BE2C (cell line): Measurements from ENCODE around the gene BCAR3.
A peak's percentile ranks its signal among the peaks of the same experiment; 100 is the strongest.

Experiments
- DNase-seq: peaks from one replicate; pipeline ENCODE4 v3.0.0-alpha.2; 2020
- H3K27me3 ChIP-seq: fragments of 250-450 bp; sonication (Bioruptor Pico); 2 replicates; pipeline ENCODE4 v1.5.1; 2020; ENCODE audit warnings: mild to moderate bottlenecking
- H3K36me3 ChIP-seq: fragments of 250-450 bp; sonication (Bioruptor Pico); 2 replicates; pipeline ENCODE4 v1.5.1; 2020; ENCODE audit warnings: mild to moderate bottlenecking
- H3K4me1 ChIP-seq: fragments of 250-450 bp; sonication (Bioruptor Pico); 2 replicates; pipeline ENCODE4 v1.5.1; 2020
- H3K4me3 ChIP-seq: 2 replicates; pipeline ENCODE4 v1.5.1; 2011; ENCODE audit warnings: low read depth, low read length
- H3K9me3 ChIP-seq: fragments of 250-450 bp; sonication (Bioruptor Pico); 2 replicates; pipeline ENCODE4 v1.5.1; 2020
- CTCF ChIP-seq: IDR thresholded peaks from 2 replicates; pipeline ENCODE4 v1.5.1; 2012; ENCODE audit warnings: mild to moderate bottlenecking, low read depth, low read length

The BCAR3 gene

DNA sequence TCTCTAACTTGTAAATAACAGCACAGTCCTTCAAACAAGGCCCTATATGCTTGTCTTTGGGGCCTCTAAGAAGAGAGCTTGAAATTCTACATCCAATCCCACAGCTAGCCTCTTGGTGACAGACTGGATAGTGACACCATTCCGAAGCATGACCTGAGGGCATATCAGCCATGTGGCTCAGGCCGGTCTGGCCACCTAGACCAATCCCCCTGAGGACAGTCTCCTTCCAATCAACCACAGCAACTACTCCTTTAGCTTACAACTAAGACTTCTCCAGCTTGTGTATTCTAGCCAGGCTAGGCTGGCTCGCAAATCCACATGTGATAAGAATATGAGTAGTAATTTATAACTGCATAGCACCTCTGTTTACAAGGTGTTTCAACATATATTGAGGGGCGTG, 14.0 kb downstream of the BCAR3 start:
- Histone ChIP-seq H3K36me3 (peaks cover 38% of the 10 kb centered on the region), H3K27me3 (no peaks in the 10 kb centered on the region), H3K4me3 (no peak overlapping the region), H3K9me3 (no peaks in the 10 kb centered on the region), H3K4me1 (peaks cover 42% of the 10 kb centered on the region)
- peak; percentile 40 for DNase-seq
- TF ChIP-seq CTCF, result no peak

DNA sequence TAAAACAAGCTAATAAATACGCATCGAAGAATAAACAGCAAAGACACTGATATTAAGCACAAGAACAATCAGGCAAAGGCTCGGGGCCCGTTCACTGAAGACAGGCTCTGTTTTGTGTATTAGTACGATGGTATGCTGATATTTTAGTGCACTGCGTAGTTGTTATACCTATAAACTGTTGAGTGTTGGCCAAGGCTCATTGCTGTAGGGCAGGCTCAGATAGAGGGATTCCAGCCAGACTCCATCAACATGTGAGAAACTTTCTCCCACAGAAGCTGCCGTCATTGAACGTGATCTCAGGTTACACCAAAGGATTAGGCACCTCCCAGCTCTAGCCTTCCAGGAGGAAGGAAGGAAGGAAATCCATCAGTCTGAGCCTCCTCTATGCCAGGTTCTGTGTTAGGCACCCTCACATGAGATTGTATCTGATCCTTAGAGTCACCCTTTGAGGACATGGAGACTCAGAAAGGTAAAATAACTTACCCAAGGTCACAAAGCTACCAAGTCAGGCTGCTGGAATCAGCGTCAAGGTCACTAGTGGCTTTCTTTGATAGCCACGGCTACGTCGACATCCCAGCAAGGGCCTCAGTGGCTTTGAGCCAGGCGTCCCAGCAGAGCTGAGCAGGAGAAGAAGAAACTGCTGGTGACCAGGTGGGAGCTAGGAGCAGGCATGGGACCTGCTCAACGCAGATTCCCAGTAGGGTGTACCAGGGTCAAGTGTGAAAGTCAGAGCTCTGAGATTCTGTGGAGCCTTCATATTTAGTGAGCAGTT, 14.8 kb downstream of the BCAR3 start:
- TF ChIP-seq CTCF, result no peak
- H3K36me3 ChIP-seq, result peaks cover 29% of the 10 kb centered on the region
- no peak for DNase-seq

DNA sequence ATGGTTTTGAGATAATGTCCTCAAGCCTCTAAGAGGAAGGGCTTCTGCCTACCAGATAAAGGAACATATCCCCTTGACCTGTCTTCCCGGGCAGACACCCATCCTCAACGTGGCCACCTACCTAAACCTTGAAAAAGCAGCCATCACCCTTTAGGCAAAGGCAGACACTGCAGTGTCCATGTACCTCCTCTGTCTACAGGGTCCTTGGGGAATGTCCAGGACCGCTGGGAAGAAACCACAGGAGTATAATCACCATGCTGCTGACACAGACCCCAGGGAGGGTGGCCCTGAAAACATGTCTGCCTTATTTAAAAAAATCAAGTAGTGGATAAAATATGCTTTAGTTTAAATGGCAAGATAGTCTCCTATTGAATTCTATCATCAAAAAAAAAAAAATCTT, 16.6 kb downstream of the BCAR3 start:
- no peak for TF ChIP-seq CTCF
- H3K36me3 ChIP-seq, result peaks cover 24% of the 10 kb centered on the region
- no peaks in the 10 kb centered on the region for H3K9me3 ChIP-seq
- no peak overlapping the region; the same call in 1 of the 2 replicates for H3K4me3 ChIP-seq
- H3K27me3 ChIP-seq, result no peaks in the 10 kb centered on the region
- H3K4me1 ChIP-seq, result peaks cover 43% of the 10 kb centered on the region
- peak; percentile 49 for DNase-seq

More for the DNA sequence above, 14.8 kb downstream of the BCAR3 start:
- Histone ChIP-seq H3K4me1 (peaks cover 39% of the 10 kb centered on the region), H3K4me3 (no peak overlapping the region), H3K9me3 (no peaks in the 10 kb centered on the region), H3K27me3 (no peaks in the 10 kb centered on the region)

GRCh38 chr1:93663208-93663614, 18.4 kb downstream of the BCAR3 start:
- Histone ChIP-seq H3K4me3 (no peak overlapping the region), H3K4me1 (peaks cover 44% of the 10 kb centered on the region)
- TF ChIP-seq CTCF, result no peak

GRCh38 chr1:93662481-93663207, 19.0 kb downstream of the BCAR3 start:
- Histone ChIP-seq H3K4me3 (no peak overlapping the region), H3K36me3 (peaks cover 29% of the 10 kb centered on the region), H3K27me3 (no peaks in the 10 kb centered on the region), H3K9me3 (no peaks in the 10 kb centered on the region), H3K4me1 (peaks cover 44% of the 10 kb centered on the region)
- no peak for TF ChIP-seq CTCF
- no peak for DNase-seq

More at GRCh38 chr1:93663208-93663614, 18.4 kb downstream of the BCAR3 start:
- Histone ChIP-seq H3K27me3 (no peaks in the 10 kb centered on the region), H3K36me3 (peaks cover 25% of the 10 kb centered on the region), H3K9me3 (no peaks in the 10 kb centered on the region)
- DNase-seq, result no peak
